GM12872 (cell line): ENCODE data around the gene SKAP2.

ENCODE experiments used
- TF ChIP-seq, protein P1 (sequence below): IDR thresholded peaks from 3 replicates; pipeline ENCODE4 v1.5.1; 2011; ENCODE audit warnings: low read depth, mild to moderate bottlenecking, low read length, moderate library complexity; ENCODE audit not compliant: insufficient read depth

The SKAP2 gene

GRCh38 chr7:26700386-26700785 lies 164.0 kb downstream of the SKAP2 start:
- TF ChIP-seq, protein P1, sequence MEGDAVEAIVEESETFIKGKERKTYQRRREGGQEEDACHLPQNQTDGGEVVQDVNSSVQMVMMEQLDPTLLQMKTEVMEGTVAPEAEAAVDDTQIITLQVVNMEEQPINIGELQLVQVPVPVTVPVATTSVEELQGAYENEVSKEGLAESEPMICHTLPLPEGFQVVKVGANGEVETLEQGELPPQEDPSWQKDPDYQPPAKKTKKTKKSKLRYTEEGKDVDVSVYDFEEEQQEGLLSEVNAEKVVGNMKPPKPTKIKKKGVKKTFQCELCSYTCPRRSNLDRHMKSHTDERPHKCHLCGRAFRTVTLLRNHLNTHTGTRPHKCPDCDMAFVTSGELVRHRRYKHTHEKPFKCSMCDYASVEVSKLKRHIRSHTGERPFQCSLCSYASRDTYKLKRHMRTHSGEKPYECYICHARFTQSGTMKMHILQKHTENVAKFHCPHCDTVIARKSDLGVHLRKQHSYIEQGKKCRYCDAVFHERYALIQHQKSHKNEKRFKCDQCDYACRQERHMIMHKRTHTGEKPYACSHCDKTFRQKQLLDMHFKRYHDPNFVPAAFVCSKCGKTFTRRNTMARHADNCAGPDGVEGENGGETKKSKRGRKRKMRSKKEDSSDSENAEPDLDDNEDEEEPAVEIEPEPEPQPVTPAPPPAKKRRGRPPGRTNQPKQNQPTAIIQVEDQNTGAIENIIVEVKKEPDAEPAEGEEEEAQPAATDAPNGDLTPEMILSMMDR, result no peak

DNA sequence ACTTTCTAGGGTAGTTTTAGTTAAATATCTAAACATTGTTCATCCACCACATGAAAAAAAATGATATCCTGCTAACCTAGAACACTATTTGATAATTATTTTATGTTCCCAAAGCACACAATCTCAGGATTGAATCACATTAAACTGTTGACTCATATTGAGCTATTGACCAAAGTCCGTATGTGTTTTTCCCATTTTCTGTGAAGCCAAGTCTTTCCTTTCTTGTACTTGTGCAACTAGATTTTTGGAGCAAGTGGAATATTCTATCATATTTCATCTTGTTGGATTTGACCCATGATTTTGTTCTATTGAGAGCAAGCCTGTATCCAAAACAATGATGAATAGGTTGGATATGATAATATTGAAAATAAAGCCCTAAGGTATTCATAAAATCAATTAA lies 164.6 kb downstream of the SKAP2 start:
- TF ChIP-seq, protein P1, result no peak

DNA sequence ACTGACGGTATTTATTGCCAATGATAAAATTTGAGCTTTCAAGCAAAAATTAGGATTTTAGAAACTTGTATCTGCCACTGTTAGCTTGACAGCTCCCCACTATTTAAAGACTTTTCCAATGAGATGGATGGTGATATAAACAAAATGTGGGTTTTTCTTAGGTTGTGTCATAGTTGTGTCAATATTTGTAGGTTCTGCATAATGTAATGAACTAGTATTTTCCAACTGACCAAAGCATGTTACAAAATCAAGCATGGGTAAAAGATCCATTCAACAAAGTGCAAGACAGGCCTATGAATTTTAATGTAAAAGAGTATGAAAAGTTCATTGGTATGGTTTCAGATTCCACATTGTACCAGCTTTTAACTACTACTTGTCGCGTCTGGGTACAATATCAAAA lies 165.6 kb downstream of the SKAP2 start:
- TF ChIP-seq, protein P1, result no peak

DNA sequence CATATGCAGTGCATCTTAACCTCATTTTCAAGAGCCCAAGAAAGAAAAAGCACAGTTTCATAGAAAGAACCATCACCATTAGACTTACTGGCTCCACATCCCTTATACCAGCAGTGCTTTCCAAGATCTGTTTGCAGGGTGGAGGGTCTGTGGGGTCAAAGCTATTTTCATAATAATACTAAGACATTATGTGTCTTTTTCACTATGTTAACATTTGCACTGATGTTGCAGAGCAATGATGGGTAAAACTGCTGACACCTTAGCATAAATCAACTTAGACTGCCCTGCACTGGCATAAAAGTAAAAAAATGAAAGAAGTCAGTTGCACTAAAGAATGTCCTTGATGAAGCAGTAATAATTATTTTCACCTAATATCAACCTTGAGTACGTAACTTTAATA lies 166.2 kb downstream of the SKAP2 start:
- TF ChIP-seq, protein P1, result no peak

DNA sequence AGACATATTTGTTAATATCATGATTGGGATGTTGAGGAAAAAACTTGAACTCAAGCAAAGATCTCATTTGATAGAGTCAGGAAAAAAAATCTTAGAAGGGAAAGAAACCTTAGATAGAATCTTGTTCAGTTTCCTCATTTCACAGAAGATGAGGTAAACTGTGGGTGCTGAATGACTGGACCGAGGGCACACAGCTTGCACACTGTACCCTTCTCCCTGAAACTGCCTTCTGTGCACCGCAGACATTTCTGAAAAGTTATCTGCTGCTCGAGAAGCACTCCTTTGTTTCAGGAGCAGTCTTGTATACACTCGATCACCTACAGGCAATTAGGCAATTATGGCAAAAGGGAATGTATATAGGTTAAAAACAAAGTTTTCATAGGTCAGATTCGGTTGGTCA lies 167.4 kb downstream of the SKAP2 start:
- TF ChIP-seq, protein P1, result no peak

DNA sequence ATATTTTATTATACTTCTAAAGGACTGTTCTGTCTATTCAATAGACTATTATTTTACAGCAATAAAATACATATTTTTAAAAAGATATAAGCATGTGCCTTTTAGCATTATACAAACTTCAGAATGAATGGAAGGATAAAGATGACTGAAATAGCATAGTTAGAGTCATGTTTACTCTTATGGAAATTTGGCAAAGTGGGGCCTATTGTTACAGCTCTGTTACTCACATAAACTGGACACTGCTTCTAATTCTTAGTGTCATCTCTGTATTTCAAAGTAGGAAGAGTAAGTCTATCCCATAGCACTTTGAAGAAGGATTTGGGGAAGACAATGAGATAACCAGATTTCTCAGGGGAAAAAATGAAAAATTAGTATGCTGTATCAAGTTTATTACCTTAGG lies 168.2 kb downstream of the SKAP2 start:
- TF ChIP-seq, protein P1, result no peak

DNA sequence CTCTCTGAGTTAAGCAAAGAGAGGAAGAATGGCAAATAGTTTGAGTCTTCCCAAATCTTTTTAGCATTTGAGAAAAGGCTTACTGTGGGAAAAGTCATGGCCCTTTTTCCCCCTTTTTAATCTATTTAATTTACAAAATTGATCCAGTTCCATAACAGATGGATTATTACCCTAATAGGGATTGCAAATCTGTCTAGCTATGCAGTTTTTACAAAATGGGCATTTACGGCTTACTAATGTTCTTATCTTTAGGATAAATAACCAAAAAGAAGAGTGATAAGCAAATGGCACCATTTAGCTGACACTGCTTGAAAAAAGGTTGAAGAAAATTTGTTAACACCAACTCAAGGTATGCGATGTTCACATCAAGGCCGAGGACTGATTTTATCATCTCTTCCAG lies 169.7 kb downstream of the SKAP2 start:
- TF ChIP-seq, protein P1, result no peak

GRCh38 chr7:26694141-26694540 lies 170.2 kb downstream of the SKAP2 start:
- TF ChIP-seq, protein P1, result no peak
